PC-3 (cell line): ENCODE results near the gene SLC43A2. TPM values are rescaled to one million over a fixed set of nuclear protein-coding genes. Genes with fewer than 3 reads are reported as not detected.

Experiments used
- ATAC-seq: fragments of 200-7000 bp; cut with Tn5 transposase; 2 replicates; pipeline ENCODE4 v1.9.1; 2020; ENCODE audit warnings: mild to moderate bottlenecking, moderate library complexity
- BruUV-seq: library from RNA; stranded (reverse); fragments of 400-500 nt; replicated peaks from 2 replicates; lab custom pipeline; 2021; lab: Mats Ljungman, UMichigan
- CTCF ChIA-PET: fragments of 300-600 bp; sonication (Branson Sonifier 250); formaldehyde crosslinking; loops from one replicate; lab custom pipeline; 2022; ENCODE audit warnings: antibody characterized with exemption; lab: Charles Lee
- POLR2A ChIA-PET: fragments of 300-600 bp; sonication (Branson Sonifier 250); formaldehyde crosslinking; loops from one replicate; lab custom pipeline; 2022; ENCODE audit warnings: antibody characterized with exemption; ENCODE audit not compliant: unreplicated experiment; lab: Charles Lee
- DNase-seq: peaks from one replicate; pipeline ENCODE4 v3.0.0-alpha.2; 2015
- H2AFZ ChIP-seq: fragments of 300-600 bp; sonication (generic); 2 replicates; pipeline ENCODE4 v1.6.0; 2016; ENCODE audit warnings: antibody characterized with exemption, low read length
- H3F3A ChIP-seq: fragments of 300-600 bp; sonication (generic); one replicate; pipeline ENCODE4 v1.6.0; 2017; ENCODE audit warnings: antibody characterized with exemption, low read length, control low read depth, mild to moderate bottlenecking; ENCODE audit not compliant: unreplicated experiment
- H3K27ac ChIP-seq: fragments of 300-600 bp; sonication (generic); 2 replicates; pipeline ENCODE4 v1.5.1; 2016; ENCODE audit warnings: mild to moderate bottlenecking, low read length
- H3K27me3 ChIP-seq: fragments of 300-600 bp; sonication (generic); 2 replicates; pipeline ENCODE4 v1.6.1; 2016; ENCODE audit warnings: low read length, mixed read lengths
- H3K36me3 ChIP-seq: fragments of 300-600 bp; sonication (generic); 2 replicates; pipeline ENCODE4 v1.6.1; 2016; ENCODE audit warnings: low read depth, mixed run types, low read length, mixed read lengths
- H3K4me1 ChIP-seq: fragments of 300-600 bp; sonication (generic); 2 replicates; pipeline ENCODE4 v1.5.1; 2016; ENCODE audit warnings: low read length; ENCODE audit not compliant: insufficient read depth
- H3K4me2 ChIP-seq: fragments of 300-600 bp; sonication (generic); 2 replicates; pipeline ENCODE4 v1.6.0; 2016; ENCODE audit warnings: low read length
- H3K4me3 ChIP-seq: fragments of 300-600 bp; sonication (generic); 2 replicates; pipeline ENCODE4 v1.5.1; 2016; ENCODE audit warnings: mild to moderate bottlenecking, low read length, mixed read lengths
- H3K79me2 ChIP-seq: fragments of 300-600 bp; sonication (generic); 2 replicates; pipeline ENCODE4 v1.6.1; 2017; ENCODE audit warnings: low read length, mixed read lengths
- H3K9ac ChIP-seq: fragments of 300-600 bp; sonication (generic); 2 replicates; pipeline ENCODE4 v1.6.0; 2016; ENCODE audit warnings: mild to moderate bottlenecking, low read length
- H3K9me2 ChIP-seq: fragments of 300-600 bp; sonication (generic); replicated peaks from 2 replicates; pipeline ENCODE4 v1.6.1; 2016; ENCODE audit warnings: mixed run types, low read length, mixed read lengths
- H3K9me3 ChIP-seq: fragments of 300-600 bp; sonication (generic); 2 replicates; pipeline ENCODE4 v1.6.1; 2016; ENCODE audit warnings: low read length, mixed read lengths
- H4K20me1 ChIP-seq: fragments of 300-600 bp; sonication (generic); 2 replicates; pipeline ENCODE4 v1.6.1; 2016; ENCODE audit warnings: low read length, mixed read lengths
- EZH2 ChIP-seq: fragments of 300-600 bp; sonication (generic); IDR thresholded peaks from one replicate; pipeline ENCODE4 v1.6.1; 2017; ENCODE audit warnings: antibody characterized with exemption, mild to moderate bottlenecking, low read length; ENCODE audit not compliant: unreplicated experiment
- EZH2phosphoT487 ChIP-seq: fragments of 300-600 bp; sonication (generic); IDR thresholded peaks from 2 replicates; pipeline ENCODE4 v1.6.1; 2018; ENCODE audit warnings: mild to moderate bottlenecking, antibody characterized with exemption, low read length, borderline replicate concordance
- intact Hi-C: fragments of 100-400 bp; cut with micrococcal nuclease; formaldehyde crosslinking; loops from 2 replicates; pipeline ENCODE4 v1.9.0; 2023
- total RNA-seq: library from RNA; depleted of rRNA; stranded (reverse); fragments of >200 nt; gene quantifications from 2 replicates; pipeline ENCODE4 v1.2.3, GENCODE V29; 2014
- TF ChIP-seq, protein P1 (sequence below): fragments of 300-600 bp; sonication (generic); conservative IDR thresholded peaks from 2 replicates; pipeline ENCODE4 v1.5.1; 2017; ENCODE audit warnings: antibody characterized with exemption, low read depth, mild to moderate bottlenecking, low read length

Gene SLC43A2
- total RNA-seq, 1 experiment from 2014 or later, result 6.2 TPM

DNA sequence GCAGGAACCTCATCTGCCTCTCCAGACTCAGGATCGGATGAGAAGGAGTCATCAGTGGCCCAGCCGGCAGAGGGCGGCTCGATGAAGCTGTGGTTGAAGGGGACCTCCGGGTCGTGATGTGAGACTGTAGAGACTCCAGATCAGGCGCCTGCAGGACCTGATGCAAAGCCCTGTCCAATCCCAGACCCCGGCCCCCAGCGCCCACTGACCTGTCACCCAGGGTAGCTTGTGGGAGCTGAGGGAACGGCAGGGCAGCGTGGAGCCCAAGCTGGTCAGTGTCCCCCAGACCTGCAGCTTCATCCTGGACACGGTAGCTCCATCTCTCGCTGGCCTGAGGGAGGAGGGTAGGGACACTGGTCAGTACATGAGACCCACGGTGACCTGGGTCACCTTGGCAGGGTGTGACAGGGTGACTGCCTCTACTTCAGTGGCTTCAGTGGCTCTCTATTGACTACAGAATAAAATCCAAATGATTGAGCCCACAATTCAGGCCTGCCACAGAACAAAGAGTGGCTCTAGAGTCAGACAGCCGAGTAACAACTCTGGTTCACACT lies 8.2 kb upstream of the SLC43A2 start:
- no peak for DNase-seq
- ChIA-PET CTCF (no interaction called here), POLR2A (no interaction called here)
- H2AFZ ChIP-seq, result no peak overlapping the region
- no peak overlapping the region for H3K9ac ChIP-seq
- no peaks in the 10 kb centered on the region for H3K9me2 ChIP-seq
- BruUV-seq, result no TSS peak
- no peak for ATAC-seq
- no peaks in the 10 kb centered on the region for H3F3A ChIP-seq
- no peak overlapping the region for H3K4me2 ChIP-seq
- H3K4me3 ChIP-seq, result no peak overlapping the region
- H3K27me3 ChIP-seq, result no peaks in the 10 kb centered on the region
- H3K27ac ChIP-seq, result no peak overlapping the region
- no peaks in the 10 kb centered on the region for H3K4me1 ChIP-seq
- intact Hi-C loops, result no loop called here
- no peaks in the 10 kb centered on the region for H4K20me1 ChIP-seq
- H3K79me2 ChIP-seq, result no peaks in the 10 kb centered on the region
- TF ChIP-seq EZH2phosphoT487 (no peak), EZH2 (no peak)
- TF ChIP-seq, protein P1, sequence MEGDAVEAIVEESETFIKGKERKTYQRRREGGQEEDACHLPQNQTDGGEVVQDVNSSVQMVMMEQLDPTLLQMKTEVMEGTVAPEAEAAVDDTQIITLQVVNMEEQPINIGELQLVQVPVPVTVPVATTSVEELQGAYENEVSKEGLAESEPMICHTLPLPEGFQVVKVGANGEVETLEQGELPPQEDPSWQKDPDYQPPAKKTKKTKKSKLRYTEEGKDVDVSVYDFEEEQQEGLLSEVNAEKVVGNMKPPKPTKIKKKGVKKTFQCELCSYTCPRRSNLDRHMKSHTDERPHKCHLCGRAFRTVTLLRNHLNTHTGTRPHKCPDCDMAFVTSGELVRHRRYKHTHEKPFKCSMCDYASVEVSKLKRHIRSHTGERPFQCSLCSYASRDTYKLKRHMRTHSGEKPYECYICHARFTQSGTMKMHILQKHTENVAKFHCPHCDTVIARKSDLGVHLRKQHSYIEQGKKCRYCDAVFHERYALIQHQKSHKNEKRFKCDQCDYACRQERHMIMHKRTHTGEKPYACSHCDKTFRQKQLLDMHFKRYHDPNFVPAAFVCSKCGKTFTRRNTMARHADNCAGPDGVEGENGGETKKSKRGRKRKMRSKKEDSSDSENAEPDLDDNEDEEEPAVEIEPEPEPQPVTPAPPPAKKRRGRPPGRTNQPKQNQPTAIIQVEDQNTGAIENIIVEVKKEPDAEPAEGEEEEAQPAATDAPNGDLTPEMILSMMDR, result no peak
- no peaks in the 10 kb centered on the region for H3K9me3 ChIP-seq
- no peaks in the 10 kb centered on the region for H3K36me3 ChIP-seq

DNA sequence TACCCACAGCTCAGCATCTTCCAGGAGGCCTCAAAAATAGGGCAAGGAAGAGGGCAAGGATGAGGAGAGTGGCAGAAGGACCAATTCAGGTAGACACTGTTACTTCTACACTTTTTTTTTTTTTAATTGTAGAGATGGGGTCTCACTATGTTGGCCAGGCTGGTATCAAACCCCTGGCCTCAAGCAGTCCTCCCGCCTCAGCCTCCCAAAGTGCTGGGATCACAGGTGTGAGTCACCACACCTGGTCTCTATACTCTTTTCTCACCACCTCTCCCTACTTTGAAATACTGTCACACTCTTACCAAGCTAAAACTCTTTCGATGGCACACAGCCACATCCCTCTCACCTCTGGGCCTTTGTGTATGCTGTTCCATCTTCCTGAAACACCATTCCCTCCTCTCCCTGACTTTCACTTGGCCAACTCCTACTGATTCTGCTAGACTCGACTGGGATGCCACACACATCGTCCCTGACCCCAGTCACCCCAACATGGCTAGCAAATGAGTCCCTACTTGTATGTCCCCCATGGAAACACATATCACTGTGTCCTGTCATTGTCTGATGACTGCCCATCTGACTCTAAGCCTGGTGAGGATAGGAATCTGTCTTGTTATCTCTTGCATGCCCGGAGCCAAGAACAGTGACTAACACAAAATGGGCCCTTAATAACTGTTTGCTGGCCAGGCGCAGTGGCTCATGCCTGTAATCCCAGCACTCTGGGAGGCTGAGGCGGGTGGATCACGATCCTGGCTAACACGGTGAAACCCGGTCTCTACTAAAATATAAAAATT lies 7.2 kb upstream of the SLC43A2 start:
- Histone ChIP-seq H2AFZ (no peak overlapping the region), H3K27me3 (no peaks in the 10 kb centered on the region), H3K79me2 (no peaks in the 10 kb centered on the region), H3K4me2 (no peak overlapping the region), H3K4me1 (no peaks in the 10 kb centered on the region), H3K4me3 (no peak overlapping the region), H3K36me3 (no peaks in the 10 kb centered on the region), H3K9me2 (no peaks in the 10 kb centered on the region), H3K9me3 (no peaks in the 10 kb centered on the region), H3K9ac (no peak overlapping the region), H3F3A (no peaks in the 10 kb centered on the region), H3K27ac (no peak overlapping the region), H4K20me1 (no peaks in the 10 kb centered on the region)
- ChIA-PET POLR2A (no interaction called here), CTCF (no interaction called here)
- ATAC-seq, result no peak
- no TSS peak for BruUV-seq
- intact Hi-C loops, result no loop called here
- DNase-seq, result no peak
- TF ChIP-seq, protein P1, result no peak
- TF ChIP-seq EZH2, result no peak
- TF ChIP-seq EZH2phosphoT487, result no peak
